GM23338 (cell line): ENCODE data around the gene FAM171A1.

ENCODE experiments used
- CREB1 ChIP-seq: fragments of 250-450 bp; sonication (Bioruptor Pico); IDR thresholded peaks from 2 replicates; pipeline ENCODE4 v1.5.0; 2020; ENCODE audit warnings: low read depth, mild to moderate bottlenecking, moderate library complexity
- CTCF ChIP-seq, 2 experiments: fragments of 200-600 bp in 1 of 2; sonication (generic) in 1 of 2; conservative IDR thresholded peaks; 2 replicates each; pipeline versions ENCODE4 v1.5.1 to v1.6.1; 2016 to 2017; ENCODE audit warnings: antibody characterized with exemption in 2 of 2, low read depth in 2 of 2, mild to moderate bottlenecking in 2 of 2, moderate library complexity in 1 of 2
- EZH2 ChIP-seq: fragments of 200-600 bp; sonication (generic); IDR thresholded peaks from one replicate; pipeline ENCODE4 v1.8.0; 2017; ENCODE audit warnings: antibody characterized with exemption, mild to moderate bottlenecking, low read depth; ENCODE audit not compliant: unreplicated experiment
- EZH2phosphoT487 ChIP-seq: fragments of 200-600 bp; sonication (generic); IDR thresholded peaks from one replicate; pipeline ENCODE4 v1.8.1; 2018; ENCODE audit warnings: antibody characterized with exemption; ENCODE audit not compliant: unreplicated experiment
- NANOG ChIP-seq: IDR thresholded peaks from 2 replicates; pipeline ENCODE4 v1.6.1; 2016; ENCODE audit warnings: antibody characterized with exemption, borderline replicate concordance
- POLR2AphosphoS5 ChIP-seq: IDR thresholded peaks from 2 replicates; pipeline ENCODE4 v1.6.1; 2016; ENCODE audit warnings: antibody characterized with exemption, low read depth
- REST ChIP-seq: IDR thresholded peaks from one replicate; pipeline ENCODE4 v1.6.1; 2018; ENCODE audit warnings: antibody characterized with exemption; ENCODE audit not compliant: unreplicated experiment
- STAT1 ChIP-seq: IDR thresholded peaks from one replicate; pipeline ENCODE4 v1.6.1; 2016; ENCODE audit warnings: antibody characterized with exemption; ENCODE audit not compliant: unreplicated experiment

GRCh38 chr10:15181576-15182156, 189.4 kb downstream of the FAM171A1 start:
- TF ChIP-seq REST (no peak), EZH2phosphoT487 (no peak), POLR2AphosphoS5 (no peak), CTCF (conservative IDR thresholded peaks at IDR 0.05; ENCODE audit: low read depth in 2 of 2) (no peak), EZH2 (no peak), CREB1 (CRISPR knock-in tag) (no peak), NANOG (no peak), STAT1 (no peak)
